NB4 (cell line): Measurements from ENCODE around the gene OR6C70.

Experiments used
- CTCF ChIP-seq: IDR thresholded peaks from one replicate; pipeline ENCODE4 v1.5.1; 2012; ENCODE audit warnings: low read depth, low read length
- POLR2A ChIP-seq: IDR thresholded peaks from 2 replicates; pipeline ENCODE4 v1.6.1; 2011; ENCODE audit warnings: mild to moderate bottlenecking; ENCODE audit not compliant: insufficient read length; ENCODE audit errors: extremely low read depth
- TF ChIP-seq, protein P1 (sequence below): IDR thresholded peaks from 2 replicates; pipeline ENCODE4 v1.6.1; 2011; ENCODE audit warnings: low read depth, low read length

DNA sequence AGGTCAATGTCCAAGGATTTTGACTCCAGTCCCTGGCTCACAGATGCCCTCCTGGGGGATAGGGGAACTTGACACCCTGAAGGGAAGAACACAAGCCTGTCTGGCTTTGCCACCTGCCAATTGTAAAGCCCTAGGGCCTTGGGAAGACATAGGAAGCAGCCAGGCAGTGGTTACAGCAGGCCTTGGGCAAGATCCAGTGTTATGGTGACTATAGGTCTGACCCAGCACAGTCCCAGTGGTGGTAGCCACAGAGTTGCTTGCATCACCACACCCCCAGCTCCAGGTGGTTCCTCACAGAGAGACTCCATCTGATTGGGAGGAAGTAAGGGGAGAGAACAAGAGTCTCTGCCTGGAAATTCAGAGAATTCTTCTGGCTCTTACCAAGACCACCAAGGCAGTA, 46.5 kb upstream of the OR6C70 start:
- TF ChIP-seq CTCF (no peak), POLR2A (no peak)
- TF ChIP-seq, protein P1, sequence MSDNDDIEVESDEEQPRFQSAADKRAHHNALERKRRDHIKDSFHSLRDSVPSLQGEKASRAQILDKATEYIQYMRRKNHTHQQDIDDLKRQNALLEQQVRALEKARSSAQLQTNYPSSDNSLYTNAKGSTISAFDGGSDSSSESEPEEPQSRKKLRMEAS, result no peak
